ENCODE measurements around the gene TBC1D4.

TBC1D4 gene

GRCh38 chr13:75505327-75505726 is 23.4 kb upstream of the TBC1D4 start:
- H3K4me3 ChIP-seq (ENCODE audit: low read depth, low read length): no peak overlapping the region
- ChIA-PET POLR2A (no interaction called here), CTCF (interaction anchor here (1.5 kb wide), 1 partner anchor 133 kb away, joined by 3 read pairs; no protein-coding TSS in a partner anchor)
- DNase-seq (ENCODE audit: low read depth, low spot score): no peak
- TF ChIP-seq, protein P1, sequence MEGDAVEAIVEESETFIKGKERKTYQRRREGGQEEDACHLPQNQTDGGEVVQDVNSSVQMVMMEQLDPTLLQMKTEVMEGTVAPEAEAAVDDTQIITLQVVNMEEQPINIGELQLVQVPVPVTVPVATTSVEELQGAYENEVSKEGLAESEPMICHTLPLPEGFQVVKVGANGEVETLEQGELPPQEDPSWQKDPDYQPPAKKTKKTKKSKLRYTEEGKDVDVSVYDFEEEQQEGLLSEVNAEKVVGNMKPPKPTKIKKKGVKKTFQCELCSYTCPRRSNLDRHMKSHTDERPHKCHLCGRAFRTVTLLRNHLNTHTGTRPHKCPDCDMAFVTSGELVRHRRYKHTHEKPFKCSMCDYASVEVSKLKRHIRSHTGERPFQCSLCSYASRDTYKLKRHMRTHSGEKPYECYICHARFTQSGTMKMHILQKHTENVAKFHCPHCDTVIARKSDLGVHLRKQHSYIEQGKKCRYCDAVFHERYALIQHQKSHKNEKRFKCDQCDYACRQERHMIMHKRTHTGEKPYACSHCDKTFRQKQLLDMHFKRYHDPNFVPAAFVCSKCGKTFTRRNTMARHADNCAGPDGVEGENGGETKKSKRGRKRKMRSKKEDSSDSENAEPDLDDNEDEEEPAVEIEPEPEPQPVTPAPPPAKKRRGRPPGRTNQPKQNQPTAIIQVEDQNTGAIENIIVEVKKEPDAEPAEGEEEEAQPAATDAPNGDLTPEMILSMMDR (IDR thresholded peaks at IDR 0.05; ENCODE audit: insufficient read depth, low read length, missing control alignments): no peak

DNA sequence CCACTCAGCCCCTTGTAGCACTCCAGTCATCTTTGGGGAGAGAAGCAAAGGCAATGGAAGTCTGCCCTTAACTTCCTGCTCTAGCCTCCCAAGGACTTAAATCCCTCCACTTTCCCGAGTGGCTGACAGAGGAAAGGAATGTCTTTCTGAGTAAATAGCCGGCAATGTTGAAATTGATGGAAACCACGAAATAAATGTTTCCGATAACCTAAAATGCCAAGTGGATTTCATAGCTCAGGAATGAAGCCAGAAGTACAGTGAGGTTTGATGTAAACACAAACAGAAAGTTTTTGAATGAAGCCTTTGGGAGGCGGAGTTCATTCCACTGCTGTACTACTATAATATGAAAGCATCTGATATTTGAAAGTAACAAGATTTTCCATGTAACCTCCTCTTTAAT is 14.0 kb upstream of the TBC1D4 start:
- DNase-seq (ENCODE audit: low read depth, low spot score): peak; percentile 76
- ChIA-PET CTCF (interaction anchor here (1.1 to 2.4 kb wide), 4 partner anchors 11 to 124 kb away, joined by 3 to 13 read pairs (median 4); partner anchors contain the start of gene TBC1D4), POLR2A (interaction anchor here (1.3 kb wide), 1 partner anchor 14 kb away, joined by 3 read pairs; the partner anchor contains the start of gene TBC1D4)
- no peak overlapping the region for H3K4me3 ChIP-seq (ENCODE audit: low read depth, low read length)
- TF ChIP-seq, protein P1 (IDR thresholded peaks at IDR 0.05; ENCODE audit: insufficient read depth, low read length, missing control alignments): no peak

GRCh38 chr13:75494491-75494890 is 12.5 kb upstream of the TBC1D4 start:
- no peak for DNase-seq (ENCODE audit: low read depth, low spot score)
- no peak overlapping the region for H3K4me3 ChIP-seq (ENCODE audit: low read depth, low read length)
- TF ChIP-seq, protein P1 (IDR thresholded peaks at IDR 0.05; ENCODE audit: insufficient read depth, low read length, missing control alignments): no peak
- CTCF ChIA-PET: interaction anchor here (0.8 to 2.4 kb wide), 3 partner anchors 10 to 22 kb away, joined by 3 to 13 read pairs (median 6); partner anchors contain the start of gene TBC1D4
- POLR2A ChIA-PET: no interaction called here

- no peak overlapping the region for H3K4me3 ChIP-seq (ENCODE audit: low read depth, low read length)
- TF ChIP-seq, protein P1 (IDR thresholded peaks at IDR 0.05; ENCODE audit: insufficient read depth, low read length, missing control alignments): no peak
- no peak for DNase-seq (ENCODE audit: low read depth, low spot score)
- POLR2A ChIA-PET: interaction anchor here (0.8 kb wide), 1 partner anchor 140 kb away, joined by 5 read pairs; no protein-coding TSS in a partner anchor
- CTCF ChIA-PET: interaction anchor here (0.6 to 3.0 kb wide), 3 partner anchors 11 to 44 kb away, joined by 4 to 25 read pairs (median 7); partner anchors contain the start of genes COMMD6 and TBC1D4
These were observed 11.2 kb upstream of the TBC1D4 start for GRCh38 chr13:75493156-75493555.

GRCh38 chr13:75492389-75492788 is 10.4 kb upstream of the TBC1D4 start:
- POLR2A ChIA-PET: interaction anchor here (0.8 kb wide), 1 partner anchor 141 kb away, joined by 5 read pairs; no protein-coding TSS in a partner anchor
- CTCF ChIA-PET: interaction anchor here (2.3 to 3.0 kb wide), 2 partner anchors 10 to 45 kb away, joined by 7 to 25 read pairs; partner anchors contain the start of genes COMMD6 and TBC1D4
- no peak overlapping the region for H3K4me3 ChIP-seq (ENCODE audit: low read depth, low read length)
- TF ChIP-seq, protein P1 (IDR thresholded peaks at IDR 0.05; ENCODE audit: insufficient read depth, low read length, missing control alignments): no peak
- DNase-seq (ENCODE audit: low read depth, low spot score): peak; percentile 70

- H3K4me3 ChIP-seq (ENCODE audit: low read depth, low read length): no peak overlapping the region
- ChIA-PET CTCF (interaction anchor here (2.3 to 3.0 kb wide), 2 partner anchors 9 to 46 kb away, joined by 7 to 25 read pairs; partner anchors contain the start of genes COMMD6 and TBC1D4), POLR2A (no interaction called here)
- DNase-seq (ENCODE audit: low read depth, low spot score): no peak
- TF ChIP-seq, protein P1 (IDR thresholded peaks at IDR 0.05; ENCODE audit: insufficient read depth, low read length, missing control alignments): no peak
These were observed 9.4 kb upstream of the TBC1D4 start for GRCh38 chr13:75491376-75491775.
